Mesenchymal stem cell (in vitro differentiated cells and primary cell): Measurements from ENCODE around the gene CDC42EP4.

Experiments
- DNase-seq: peaks from one replicate; pipeline ENCODE4 v3.0.0-alpha.2; 2013
- H2AFZ ChIP-seq: one replicate; pipeline ENCODE4 v1.6.1; 2013; ENCODE audit warnings: low read depth, mild to moderate bottlenecking, control low read depth, inconsistent platforms, low read length, moderate library complexity
- H2AK5ac ChIP-seq: 2 replicates; pipeline ENCODE4 v1.6.1; 2013; ENCODE audit warnings: low read length, moderate library complexity, mild to moderate bottlenecking, inconsistent platforms; ENCODE audit not compliant: severe bottlenecking
- H2BK120ac ChIP-seq: one replicate; pipeline ENCODE4 v1.6.1; 2013; ENCODE audit warnings: low read depth, mild to moderate bottlenecking, inconsistent platforms, low read length, moderate library complexity
- H2BK12ac ChIP-seq, 2 experiments: one replicate each; pipeline ENCODE4 v1.6.1; 2013; ENCODE audit warnings: inconsistent platforms in 2 of 2, low read length in 2 of 2, mild to moderate bottlenecking in 2 of 2, moderate library complexity in 2 of 2, control low read depth in 1 of 2
- H2BK15ac ChIP-seq: one replicate; pipeline ENCODE4 v1.6.1; 2013; ENCODE audit warnings: mild to moderate bottlenecking, low read depth, inconsistent platforms; ENCODE audit not compliant: poor library complexity, severe bottlenecking
- H2BK5ac ChIP-seq: 2 replicates; pipeline ENCODE4 v1.6.1; 2013; ENCODE audit warnings: low read depth, mild to moderate bottlenecking, low read length, control low read depth, inconsistent platforms; ENCODE audit not compliant: poor library complexity, severe bottlenecking
- H3K14ac ChIP-seq, 2 experiments: one replicate each; pipeline ENCODE4 v1.6.1; 2013; ENCODE audit warnings: inconsistent platforms in 2 of 2, low read length in 2 of 2, control low read depth in 1 of 2, mild to moderate bottlenecking in 1 of 2, moderate library complexity in 1 of 2
- H3K18ac ChIP-seq, 2 experiments: one replicate each; pipeline ENCODE4 v1.6.1; 2013; ENCODE audit warnings: inconsistent platforms in 2 of 2, low read length in 2 of 2, control low read depth in 1 of 2, low read depth in 1 of 2, mild to moderate bottlenecking in 1 of 2
- H3K23ac ChIP-seq, 2 experiments: one replicate each; pipeline ENCODE4 v1.6.1; 2013; ENCODE audit warnings: inconsistent platforms in 2 of 2, low read length in 2 of 2, mild to moderate bottlenecking in 2 of 2, moderate library complexity in 2 of 2, control low read depth in 1 of 2
- H3K27ac ChIP-seq: 2 replicates; pipeline ENCODE4 v1.5.1; 2013; ENCODE audit warnings: mild to moderate bottlenecking, moderate library complexity, low read length, control low read depth, inconsistent platforms; ENCODE audit not compliant: poor library complexity, severe bottlenecking
- H3K27me3 ChIP-seq, 2 experiments: 2 replicates each; pipeline versions ENCODE4 v1.6.1 to v1.7.0; 2013; ENCODE audit warnings: low read length in 2 of 2, mild to moderate bottlenecking in 2 of 2, moderate library complexity in 2 of 2, control low read depth in 1 of 2, inconsistent platforms in 1 of 2; ENCODE audit not compliant: control insufficient read depth in 1 of 2, insufficient read depth in 1 of 2
- H3K36me3 ChIP-seq, 2 experiments: 2 replicates each; pipeline versions ENCODE4 v1.6.1 to v1.7.0; 2013; ENCODE audit warnings: low read length in 2 of 2, control low read depth in 1 of 2, inconsistent platforms in 1 of 2, low read depth in 1 of 2, mild to moderate bottlenecking in 1 of 2; ENCODE audit not compliant: insufficient read depth in 2 of 2, control insufficient read depth in 1 of 2
- H3K4ac ChIP-seq, 2 experiments: one replicate each; pipeline ENCODE4 v1.6.1; 2013; ENCODE audit warnings: inconsistent platforms in 2 of 2, low read length in 2 of 2, mild to moderate bottlenecking in 2 of 2, moderate library complexity in 2 of 2, control low read depth in 1 of 2, low read depth in 1 of 2
- H3K4me1 ChIP-seq: 2 replicates; pipeline ENCODE4 v1.6.1; 2013; ENCODE audit warnings: low read depth, low read length, control low read depth; ENCODE audit not compliant: control insufficient read depth, insufficient read depth
- H3K4me2 ChIP-seq: 2 replicates; pipeline ENCODE4 v1.6.1; 2013; ENCODE audit warnings: low read length, mild to moderate bottlenecking, inconsistent platforms; ENCODE audit not compliant: poor library complexity, severe bottlenecking
- H3K4me3 ChIP-seq, 2 experiments: 2 replicates each; pipeline versions ENCODE4 v1.5.1 to v1.7.0; 2013; ENCODE audit warnings: low read length in 2 of 2, mild to moderate bottlenecking in 2 of 2, control low read depth in 1 of 2, low read depth in 1 of 2; ENCODE audit not compliant: insufficient read depth in 1 of 2
- H3K79me1 ChIP-seq: replicated peaks from 2 replicates; pipeline ENCODE4 v1.6.1; 2013; ENCODE audit warnings: mild to moderate bottlenecking, control low read depth, low read length, inconsistent platforms; ENCODE audit not compliant: poor library complexity, severe bottlenecking
- H3K9ac ChIP-seq: 2 replicates; pipeline ENCODE4 v1.7.0; 2013; ENCODE audit warnings: mild to moderate bottlenecking, low read length, moderate library complexity
- H3K9me3 ChIP-seq: 2 replicates; pipeline ENCODE4 v1.7.0; 2013; ENCODE audit warnings: mild to moderate bottlenecking, low read length; ENCODE audit not compliant: control insufficient read depth
- H4K8ac ChIP-seq: one replicate; pipeline ENCODE4 v1.6.1; 2013; ENCODE audit warnings: inconsistent platforms, mild to moderate bottlenecking, low read length, moderate library complexity
- H4K91ac ChIP-seq: one replicate; pipeline ENCODE4 v1.6.1; 2013; ENCODE audit warnings: mild to moderate bottlenecking, low read length, inconsistent platforms
- WGBS: methylation state at CpG from one replicate; pipeline ENCODE4 v1.1.7; 2013; ENCODE audit warnings: mixed read lengths; 5-methylcytosine and 5-hydroxymethylcytosine counted together

Gene CDC42EP4

GRCh38 chr17:73248532-73248931 lies 63.3 kb downstream of the CDC42EP4 start:
- H4K8ac ChIP-seq, result no peak overlapping the region
- H2AFZ ChIP-seq, result no peak overlapping the region
- H3K4me1 ChIP-seq, result no peaks in the 10 kb centered on the region

GRCh38 chr17:73247726-73248125 lies 64.1 kb downstream of the CDC42EP4 start:
- H4K8ac ChIP-seq, result no peak overlapping the region
- no peaks in the 10 kb centered on the region for H3K4me1 ChIP-seq
- no peak overlapping the region for H3K4me2 ChIP-seq
- H3K27ac ChIP-seq, result no peak overlapping the region
- H3K18ac ChIP-seq, result no peak overlapping the region
- H3K36me3 ChIP-seq, result peaks cover 16 to 37% of the 10 kb centered on the region in 2 experiments
- H2BK15ac ChIP-seq, result no peak overlapping the region
- H2BK5ac ChIP-seq, result no peak overlapping the region
- no peak overlapping the region for H3K4me3 ChIP-seq
- no peak overlapping the region for H2BK120ac ChIP-seq
- H3K9ac ChIP-seq, result no peak overlapping the region
- H2BK12ac ChIP-seq, result no peak overlapping the region
- H3K23ac ChIP-seq, result no peak overlapping the region
- DNase-seq, result peak; percentile 10
- no peak overlapping the region for H3K4ac ChIP-seq
- H3K9me3 ChIP-seq, result no peaks in the 10 kb centered on the region
- H2AK5ac ChIP-seq, result no peak overlapping the region
- 88% methylated on average over 2 of the region's 2 CpGs for WGBS
- no peak overlapping the region for H3K14ac ChIP-seq
- no peaks in the 10 kb centered on the region for H3K79me1 ChIP-seq
- no peak overlapping the region for H2AFZ ChIP-seq
- H3K27me3 ChIP-seq, result peaks cover 0 to 25% of the 10 kb centered on the region in 2 experiments
- H4K91ac ChIP-seq, result no peak overlapping the region

More at GRCh38 chr17:73248532-73248931, 63.3 kb downstream of the CDC42EP4 start:
- no peak overlapping the region for H3K4me3 ChIP-seq
- H3K9me3 ChIP-seq, result no peaks in the 10 kb centered on the region
- no peak overlapping the region for H2BK120ac ChIP-seq
- WGBS, result 100% methylated on average over 6 of the region's 10 CpGs
- no peak overlapping the region for H3K14ac ChIP-seq
- no peak overlapping the region for H2BK5ac ChIP-seq
- no peak overlapping the region for H3K4me2 ChIP-seq
- peaks cover 0 to 31% of the 10 kb centered on the region in 2 experiments for H3K27me3 ChIP-seq
- H3K27ac ChIP-seq, result no peak overlapping the region
- no peak overlapping the region for H3K9ac ChIP-seq
- peaks cover 16 to 31% of the 10 kb centered on the region in 2 experiments for H3K36me3 ChIP-seq
- H2BK15ac ChIP-seq, result no peak overlapping the region
- H3K18ac ChIP-seq, result no peak overlapping the region
- no peak overlapping the region for H3K4ac ChIP-seq
- H3K79me1 ChIP-seq, result no peaks in the 10 kb centered on the region
- H2AK5ac ChIP-seq, result no peak overlapping the region
- H4K91ac ChIP-seq, result no peak overlapping the region
- DNase-seq, result no peak
- no peak overlapping the region for H3K23ac ChIP-seq
- H2BK12ac ChIP-seq, result no peak overlapping the region

GRCh38 chr17:73240561-73240960 lies 71.2 kb downstream of the CDC42EP4 start:
- H3K27me3 ChIP-seq, result no peaks in the 10 kb centered on the region
- no peak overlapping the region for H4K91ac ChIP-seq
- H2BK12ac ChIP-seq, result no peak overlapping the region
- H3K14ac ChIP-seq, result no peak overlapping the region
- H2BK5ac ChIP-seq, result no peak overlapping the region
- 91% methylated on average over 2 of the region's 2 CpGs for WGBS
- no peak overlapping the region for H2AK5ac ChIP-seq
- H3K4me2 ChIP-seq, result no peak overlapping the region
- no peaks in the 10 kb centered on the region for H3K9me3 ChIP-seq
- no peak overlapping the region for H3K9ac ChIP-seq
- DNase-seq, result no peak
- no peak overlapping the region for H3K4me3 ChIP-seq
- no peak overlapping the region for H3K23ac ChIP-seq
- peaks cover 17% of the 10 kb centered on the region for H3K79me1 ChIP-seq
- H3K4ac ChIP-seq, result no peak overlapping the region
- no peak overlapping the region for H4K8ac ChIP-seq
- no peaks in the 10 kb centered on the region for H3K4me1 ChIP-seq
- no peak overlapping the region for H3K27ac ChIP-seq
- peaks cover 17 to 79% of the 10 kb centered on the region in 2 experiments for H3K36me3 ChIP-seq
- H2BK15ac ChIP-seq, result no peak overlapping the region
- no peak overlapping the region for H2AFZ ChIP-seq
- H3K18ac ChIP-seq, result no peak overlapping the region
- no peak overlapping the region for H2BK120ac ChIP-seq

- no peak overlapping the region for H3K23ac ChIP-seq
- H3K18ac ChIP-seq, result no peak overlapping the region
- H3K4me3 ChIP-seq, result no peak overlapping the region
- no peak overlapping the region for H2BK15ac ChIP-seq
- no peak overlapping the region for H2BK12ac ChIP-seq
- H3K27me3 ChIP-seq, result no peaks in the 10 kb centered on the region
- no peak overlapping the region for H2AK5ac ChIP-seq
- no peak overlapping the region for H4K8ac ChIP-seq
- no peaks in the 10 kb centered on the region for H3K9me3 ChIP-seq
- no peak overlapping the region for H2BK5ac ChIP-seq
- no peak overlapping the region for H3K14ac ChIP-seq
- no peak for DNase-seq
- no peak overlapping the region for H3K9ac ChIP-seq
- no peak overlapping the region for H3K4ac ChIP-seq
- H3K27ac ChIP-seq, result no peak overlapping the region
- H2BK120ac ChIP-seq, result no peak overlapping the region
- peaks cover 25% of the 10 kb centered on the region for H3K79me1 ChIP-seq
- no peak overlapping the region for H3K4me2 ChIP-seq
- H2AFZ ChIP-seq, result no peak overlapping the region
- WGBS, result 94% methylated on average over 6 of the region's 6 CpGs
- H3K36me3 ChIP-seq, result peaks cover 17 to 60% of the 10 kb centered on the region in 2 experiments
- H4K91ac ChIP-seq, result no peak overlapping the region
- H3K4me1 ChIP-seq, result peaks cover 5% of the 10 kb centered on the region
Observed at GRCh38 chr17:73237714-73238113, 74.1 kb downstream of the CDC42EP4 start.
